ES-I3 (cell line): ENCODE results near the gene KLK15.

ENCODE experiments used
- H3K36me3 ChIP-seq: 2 replicates; pipeline ENCODE4 v1.6.1; 2013; ENCODE audit warnings: mild to moderate bottlenecking, low read length, control low read depth, moderate library complexity; ENCODE audit not compliant: insufficient read depth
- H3K4me1 ChIP-seq: 2 replicates; pipeline ENCODE4 v1.6.1; 2013; ENCODE audit warnings: mild to moderate bottlenecking, control low read depth, low read length; ENCODE audit not compliant: insufficient read depth
- H3K9ac ChIP-seq: 2 replicates; pipeline ENCODE4 v1.6.1; 2013; ENCODE audit warnings: low read depth, mild to moderate bottlenecking, low read length, moderate library complexity
- H3K9me3 ChIP-seq: 2 replicates; pipeline ENCODE4 v1.6.1; 2013; ENCODE audit warnings: mild to moderate bottlenecking, low read length, moderate library complexity; ENCODE audit not compliant: control insufficient read depth, insufficient read depth

The KLK15 gene

GRCh38 chr19:50833117-50833801, at the start of gene KLK15:
TSS of gene KLK15 (minus strand) at chr19:50833574. CDS start at chr19:50831492, 2,082 bp downstream.
- H3K9ac ChIP-seq = no peak within 1 kb of the TSS
- H3K36me3 ChIP-seq = no peaks in the 10 kb centered on the region
- H3K9me3 ChIP-seq = no peaks in the 10 kb centered on the region
- H3K4me1 ChIP-seq = no peaks in the 10 kb centered on the region

- Histone ChIP-seq H3K9ac (no peak overlapping the region), H3K4me1 (no peaks in the 10 kb centered on the region), H3K9me3 (no peaks in the 10 kb centered on the region), H3K36me3 (no peaks in the 10 kb centered on the region)
Observed at GRCh38 chr19:50882188-50882587, 48.8 kb upstream of the KLK15 start.

GRCh38 chr19:50880241-50880640, 46.9 kb upstream of the KLK15 start:
- no peaks in the 10 kb centered on the region for H3K4me1 ChIP-seq
- no peaks in the 10 kb centered on the region for H3K36me3 ChIP-seq
- no peak overlapping the region for H3K9ac ChIP-seq
- no peaks in the 10 kb centered on the region for H3K9me3 ChIP-seq

GRCh38 chr19:50878851-50879250, 45.5 kb upstream of the KLK15 start:
- H3K36me3 ChIP-seq = no peaks in the 10 kb centered on the region
- H3K9ac ChIP-seq = no peak overlapping the region
- no peaks in the 10 kb centered on the region for H3K4me1 ChIP-seq
- H3K9me3 ChIP-seq = no peaks in the 10 kb centered on the region

GRCh38 chr19:50877338-50877737, 44.0 kb upstream of the KLK15 start:
- H3K9ac ChIP-seq = no peak overlapping the region
- H3K36me3 ChIP-seq = no peaks in the 10 kb centered on the region

GRCh38 chr19:50876456-50876855, 43.1 kb upstream of the KLK15 start:
- no peaks in the 10 kb centered on the region for H3K4me1 ChIP-seq
- H3K9ac ChIP-seq = no peak overlapping the region
- H3K9me3 ChIP-seq = 0 out of 2 replicates have a peak, but pooled peaks cover 2% of the 10 kb centered on the region
- H3K36me3 ChIP-seq = no peaks in the 10 kb centered on the region

More at GRCh38 chr19:50877338-50877737, 44.0 kb upstream of the KLK15 start:
- H3K9me3 ChIP-seq = no peaks in the 10 kb centered on the region
- H3K4me1 ChIP-seq = no peaks in the 10 kb centered on the region

GRCh38 chr19:50875795-50876422, 42.5 kb upstream of the KLK15 start:
- no peaks in the 10 kb centered on the region for H3K36me3 ChIP-seq
- H3K9me3 ChIP-seq = 0 out of 2 replicates have a peak, but pooled peaks cover 2% of the 10 kb centered on the region
- H3K4me1 ChIP-seq = no peaks in the 10 kb centered on the region
- H3K9ac ChIP-seq = no peak overlapping the region

GRCh38 chr19:50874211-50874610, 40.8 kb upstream of the KLK15 start:
- Histone ChIP-seq H3K36me3 (no peaks in the 10 kb centered on the region), H3K4me1 (no peaks in the 10 kb centered on the region), H3K9ac (no peak overlapping the region), H3K9me3 (0 out of 2 replicates have a peak, but pooled peaks cover 2% of the 10 kb centered on the region)

- Histone ChIP-seq H3K4me1 (no peaks in the 10 kb centered on the region), H3K9me3 (0 out of 2 replicates have a peak, but pooled peaks cover 2% of the 10 kb centered on the region), H3K9ac (no peak within 1 kb of the TSS), H3K36me3 (no peaks in the 10 kb centered on the region)
Observed at GRCh38 chr19:50873056-50873455, 39.7 kb upstream of the KLK15 start, which contains the start of gene KLK2. TSS of gene KLK2 (plus strand) at chr19:50873439. CDS start at chr19:50873474, 35 bp downstream.

- Histone ChIP-seq H3K9ac (no peak overlapping the region), H3K4me1 (no peaks in the 10 kb centered on the region)
Observed at GRCh38 chr19:50870417-50871089, 37.2 kb upstream of the KLK15 start.

GRCh38 chr19:50869479-50869878, 36.1 kb upstream of the KLK15 start:
- 0 out of 2 replicates have a peak, but pooled peaks cover 2% of the 10 kb centered on the region for H3K9me3 ChIP-seq
- no peaks in the 10 kb centered on the region for H3K4me1 ChIP-seq
- H3K36me3 ChIP-seq = no peaks in the 10 kb centered on the region
- no peak overlapping the region for H3K9ac ChIP-seq

More at GRCh38 chr19:50870417-50871089, 37.2 kb upstream of the KLK15 start:
- Histone ChIP-seq H3K36me3 (no peaks in the 10 kb centered on the region), H3K9me3 (0 out of 2 replicates have a peak, but pooled peaks cover 2% of the 10 kb centered on the region)

GRCh38 chr19:50861496-50862286, 28.3 kb upstream of the KLK15 start:
- Histone ChIP-seq H3K9ac (no peak overlapping the region), H3K4me1 (0 out of 2 replicates have a peak, but pooled peaks cover 3% of the 10 kb centered on the region), H3K9me3 (peaks cover 11% of the 10 kb centered on the region), H3K36me3 (no peaks in the 10 kb centered on the region)

GRCh38 chr19:50861010-50861409, 27.6 kb upstream of the KLK15 start:
- no peaks in the 10 kb centered on the region for H3K36me3 ChIP-seq

GRCh38 chr19:50859849-50860248, 26.5 kb upstream of the KLK15 start:
- Histone ChIP-seq H3K9me3 (peaks cover 11% of the 10 kb centered on the region), H3K4me1 (0 out of 2 replicates have a peak, but pooled peaks cover 3% of the 10 kb centered on the region), H3K9ac (no peak overlapping the region), H3K36me3 (no peaks in the 10 kb centered on the region)

More at GRCh38 chr19:50861010-50861409, 27.6 kb upstream of the KLK15 start:
- Histone ChIP-seq H3K9me3 (peaks cover 11% of the 10 kb centered on the region), H3K4me1 (0 out of 2 replicates have a peak, but pooled peaks cover 3% of the 10 kb centered on the region), H3K9ac (no peak overlapping the region)
